RWPE1 (cell line): ENCODE measurements around the gene LAMA2.

ENCODE experiments used
- CTCF ChIA-PET: fragments of 350-600 bp; sonication (Branson Sonifier 250); formaldehyde crosslinking; extraction: SDS; loops from one replicate; lab custom pipeline; 2021; lab: Yijun Ruan, JAX
- POLR2A ChIA-PET: fragments of 400-600 bp; formaldehyde crosslinking; extraction: SDS; loops from one replicate; lab custom pipeline; 2020; ENCODE audit warnings: antibody characterized with exemption; ENCODE audit not compliant: low non-redundant PET; lab: Yijun Ruan, JAX
- DNase-seq: peaks from one replicate; pipeline ENCODE4 v3.0.0; 2012; ENCODE audit warnings: low spot score
- H3K27ac ChIP-seq: fragments of 450-650 bp; 2 replicates; pipeline ENCODE4 v1.5.1; 2017
- CTCF ChIP-seq: fragments of 450-650 bp; conservative IDR thresholded peaks from 2 replicates; pipeline ENCODE4 v1.5.1; 2017; ENCODE audit warnings: low read depth, mild to moderate bottlenecking

The LAMA2 gene, protein sequence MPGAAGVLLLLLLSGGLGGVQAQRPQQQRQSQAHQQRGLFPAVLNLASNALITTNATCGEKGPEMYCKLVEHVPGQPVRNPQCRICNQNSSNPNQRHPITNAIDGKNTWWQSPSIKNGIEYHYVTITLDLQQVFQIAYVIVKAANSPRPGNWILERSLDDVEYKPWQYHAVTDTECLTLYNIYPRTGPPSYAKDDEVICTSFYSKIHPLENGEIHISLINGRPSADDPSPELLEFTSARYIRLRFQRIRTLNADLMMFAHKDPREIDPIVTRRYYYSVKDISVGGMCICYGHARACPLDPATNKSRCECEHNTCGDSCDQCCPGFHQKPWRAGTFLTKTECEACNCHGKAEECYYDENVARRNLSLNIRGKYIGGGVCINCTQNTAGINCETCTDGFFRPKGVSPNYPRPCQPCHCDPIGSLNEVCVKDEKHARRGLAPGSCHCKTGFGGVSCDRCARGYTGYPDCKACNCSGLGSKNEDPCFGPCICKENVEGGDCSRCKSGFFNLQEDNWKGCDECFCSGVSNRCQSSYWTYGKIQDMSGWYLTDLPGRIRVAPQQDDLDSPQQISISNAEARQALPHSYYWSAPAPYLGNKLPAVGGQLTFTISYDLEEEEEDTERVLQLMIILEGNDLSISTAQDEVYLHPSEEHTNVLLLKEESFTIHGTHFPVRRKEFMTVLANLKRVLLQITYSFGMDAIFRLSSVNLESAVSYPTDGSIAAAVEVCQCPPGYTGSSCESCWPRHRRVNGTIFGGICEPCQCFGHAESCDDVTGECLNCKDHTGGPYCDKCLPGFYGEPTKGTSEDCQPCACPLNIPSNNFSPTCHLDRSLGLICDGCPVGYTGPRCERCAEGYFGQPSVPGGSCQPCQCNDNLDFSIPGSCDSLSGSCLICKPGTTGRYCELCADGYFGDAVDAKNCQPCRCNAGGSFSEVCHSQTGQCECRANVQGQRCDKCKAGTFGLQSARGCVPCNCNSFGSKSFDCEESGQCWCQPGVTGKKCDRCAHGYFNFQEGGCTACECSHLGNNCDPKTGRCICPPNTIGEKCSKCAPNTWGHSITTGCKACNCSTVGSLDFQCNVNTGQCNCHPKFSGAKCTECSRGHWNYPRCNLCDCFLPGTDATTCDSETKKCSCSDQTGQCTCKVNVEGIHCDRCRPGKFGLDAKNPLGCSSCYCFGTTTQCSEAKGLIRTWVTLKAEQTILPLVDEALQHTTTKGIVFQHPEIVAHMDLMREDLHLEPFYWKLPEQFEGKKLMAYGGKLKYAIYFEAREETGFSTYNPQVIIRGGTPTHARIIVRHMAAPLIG (N-terminal part only)

GRCh38 chr6:128882991-128883611 lies at the start of gene LAMA2:
LAMA2 (plus strand) TSS chr6:128883138; CDS start chr6:128883246, 108 bp downstream.
- CTCF ChIA-PET: no interaction called here
- no peak for DNase-seq
- no peak for TF ChIP-seq CTCF
- H3K27ac ChIP-seq: no peak within 1 kb of the TSS
- POLR2A ChIA-PET: no interaction called here

GRCh38 chr6:128836761-128837160 lies 46.2 kb upstream of the LAMA2 start:
- no peak for DNase-seq
- no peak overlapping the region for H3K27ac ChIP-seq
- TF ChIP-seq CTCF: no peak
- ChIA-PET POLR2A (no interaction called here), CTCF (no interaction called here)

DNA sequence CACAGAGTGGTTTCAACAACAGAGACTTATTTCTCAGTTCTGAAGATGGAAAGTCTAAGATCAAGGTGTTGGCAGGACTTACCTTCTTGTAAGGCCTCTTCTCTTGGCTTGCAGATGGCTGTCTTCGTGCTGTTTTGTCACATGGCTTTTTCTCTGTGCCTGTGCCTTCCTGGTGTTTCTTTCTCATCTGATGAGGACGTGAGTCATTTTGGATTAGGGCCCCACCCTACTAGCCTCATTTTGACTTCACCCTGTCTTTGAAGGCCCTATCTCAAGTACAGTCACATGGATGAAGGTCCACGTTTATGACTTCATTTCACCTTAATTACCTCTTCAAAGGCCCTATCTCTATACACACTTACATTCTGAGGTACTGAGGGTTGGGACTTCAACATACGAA lies 41.4 kb upstream of the LAMA2 start:
- POLR2A ChIA-PET: no interaction called here
- CTCF ChIA-PET: interaction anchor here (0.6 to 0.7 kb wide), 2 partner anchors 317 to 429 kb away, joined by 3 read pairs; no protein-coding TSS in a partner anchor
- no peak overlapping the region for H3K27ac ChIP-seq
- TF ChIP-seq CTCF: no peak
- DNase-seq: no peak

GRCh38 chr6:128844598-128844997 lies 38.3 kb upstream of the LAMA2 start:
- ChIA-PET CTCF (no interaction called here), POLR2A (no interaction called here)
- no peak overlapping the region for H3K27ac ChIP-seq
- TF ChIP-seq CTCF: no peak
- DNase-seq: no peak

- ChIA-PET CTCF (no interaction called here), POLR2A (no interaction called here)
- TF ChIP-seq CTCF: no peak
- no peak overlapping the region for H3K27ac ChIP-seq
- DNase-seq: no peak
Measured at GRCh38 chr6:128847431-128848210, 35.3 kb upstream of the LAMA2 start.
